Measurements from ENCODE around the gene CCR6. TPM values are rescaled to one million over a fixed set of nuclear protein-coding genes. Genes with fewer than 3 reads are reported as not detected.

The CCR6 gene
- total and polyA plus RNA-seq, 2 of the 13 experiments (the other 11 are each of a cell fraction or from before 2014, with no cell fraction given) = 4.5 to 8.7 TPM

DNA sequence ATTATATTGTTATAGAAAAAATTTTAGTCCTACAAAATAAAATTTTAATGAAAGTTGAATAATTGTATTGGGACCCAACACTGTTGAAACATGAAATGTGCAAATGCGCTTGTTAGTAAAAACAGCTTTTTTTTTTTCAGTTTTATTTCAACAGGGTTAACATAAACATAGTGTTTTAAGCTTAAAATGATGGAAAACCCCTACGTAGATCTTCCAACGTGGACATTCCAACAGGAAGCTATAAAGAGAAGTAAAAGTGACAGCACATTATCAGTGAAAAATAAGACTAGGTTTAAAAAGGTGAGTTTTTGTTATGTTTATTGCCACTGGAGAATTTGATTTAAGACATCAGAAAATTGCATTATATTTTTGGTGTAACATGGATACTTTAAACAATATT is 41.4 kb downstream of the CCR6 start:
- Histone ChIP-seq H3K79me2 (ENCODE audit: insufficient read depth, low read length) (no peaks in the 10 kb centered on the region), H3K9ac (ENCODE audit: insufficient read depth, low read depth, low read length) (no peak overlapping the region), H2AFZ (ENCODE audit: low read length) (no peak overlapping the region), H3K4me3 (replicated peaks in 1 of 3; ENCODE audit: insufficient read depth in 1 of 3, low read depth in 2 of 3, low read length in 3 of 3) (no peak overlapping the region), H3K9me3 (ENCODE audit: low read length) (no peaks in the 10 kb centered on the region), H3K4me1 (ENCODE audit: insufficient read depth, low read length) (peaks cover 17% of the 10 kb centered on the region), H3K36me3 (replicated peaks in 1 of 2; ENCODE audit: control insufficient read depth in 1 of 2, insufficient read depth in 2 of 2, low read length in 2 of 2) (no peaks in the 10 kb centered on the region), H3K27ac (ENCODE audit: extremely low read length, insufficient read depth, low read length) (no peak overlapping the region), H3K4me2 (ENCODE audit: low read depth, low read length) (no peak overlapping the region), H4K20me1 (ENCODE audit: insufficient read depth, low read length) (no peaks in the 10 kb centered on the region), H3K27me3 (ENCODE audit: control insufficient read depth in 1 of 2, insufficient read depth in 2 of 2, low read length in 2 of 2) (peaks cover 1 to 44% of the 10 kb centered on the region in 2 experiments; a peak in 4 of 5 replicates)
- WGBS (ENCODE audit: low lambda C conversion rate) = 48% methylated on average over 3 of the region's 3 CpGs
- ATAC-seq = no peak
- ChIA-PET CTCF (ENCODE audit: low intra/inter-chr PET ratio, low total read pairs) (no interaction called here), POLR2A (no interaction called here)
- FAIRE-seq = no peak
- no TSS peak for BruUV-seq (replicated peaks)
- TF ChIP-seq, protein P1, sequence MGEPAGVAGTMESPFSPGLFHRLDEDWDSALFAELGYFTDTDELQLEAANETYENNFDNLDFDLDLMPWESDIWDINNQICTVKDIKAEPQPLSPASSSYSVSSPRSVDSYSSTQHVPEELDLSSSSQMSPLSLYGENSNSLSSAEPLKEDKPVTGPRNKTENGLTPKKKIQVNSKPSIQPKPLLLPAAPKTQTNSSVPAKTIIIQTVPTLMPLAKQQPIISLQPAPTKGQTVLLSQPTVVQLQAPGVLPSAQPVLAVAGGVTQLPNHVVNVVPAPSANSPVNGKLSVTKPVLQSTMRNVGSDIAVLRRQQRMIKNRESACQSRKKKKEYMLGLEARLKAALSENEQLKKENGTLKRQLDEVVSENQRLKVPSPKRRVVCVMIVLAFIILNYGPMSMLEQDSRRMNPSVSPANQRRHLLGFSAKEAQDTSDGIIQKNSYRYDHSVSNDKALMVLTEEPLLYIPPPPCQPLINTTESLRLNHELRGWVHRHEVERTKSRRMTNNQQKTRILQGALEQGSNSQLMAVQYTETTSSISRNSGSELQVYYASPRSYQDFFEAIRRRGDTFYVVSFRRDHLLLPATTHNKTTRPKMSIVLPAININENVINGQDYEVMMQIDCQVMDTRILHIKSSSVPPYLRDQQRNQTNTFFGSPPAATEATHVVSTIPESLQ (CRISPR knock-in tag; conservative IDR thresholded peaks at IDR 0.05) = no peak
- TF ChIP-seq EZH2 (conservative IDR thresholded peaks at IDR 0.05; ENCODE audit: low read depth, low read length) (no peak), HOXA9 (CRISPR knock-in tag; IDR thresholded peaks at IDR 0.05; ENCODE audit: borderline replicate concordance) (no peak), ZNF143 (CRISPR knock-in tag; IDR thresholded peaks at IDR 0.05) (no peak), EED (CRISPR knock-in tag; IDR thresholded peaks at IDR 0.05) (no peak), KLF16 (CRISPR knock-in tag; IDR thresholded peaks at IDR 0.05) (no peak), MBNL3 (CRISPR knock-in tag; conservative IDR thresholded peaks at IDR 0.05) (no peak), KLF6 (CRISPR knock-in tag; IDR thresholded peaks at IDR 0.05) (no peak), ZNF577 (CRISPR knock-in tag; IDR thresholded peaks at IDR 0.05; ENCODE audit: borderline replicate concordance, low read depth) (no peak), HNF1B (CRISPR knock-in tag; IDR thresholded peaks at IDR 0.05) (no peak), SNAI1 (CRISPR knock-in tag; IDR thresholded peaks at IDR 0.05; ENCODE audit: borderline replicate concordance) (no peak), ZNF317 (CRISPR knock-in tag; IDR thresholded peaks at IDR 0.05) (no peak), PHF8 (CRISPR knock-in tag; IDR thresholded peaks at IDR 0.05) (no peak), ZFP41 (CRISPR knock-in tag; IDR thresholded peaks at IDR 0.05; ENCODE audit: borderline replicate concordance) (no peak), SNAPC2 (CRISPR knock-in tag; IDR thresholded peaks at IDR 0.05) (no peak), PHB2 (IDR thresholded peaks at IDR 0.05; ENCODE audit: partially characterized antibody) (no peak), ZNF879 (CRISPR knock-in tag; IDR thresholded peaks at IDR 0.05) (no peak)
- TF ChIP-seq, protein P2, sequence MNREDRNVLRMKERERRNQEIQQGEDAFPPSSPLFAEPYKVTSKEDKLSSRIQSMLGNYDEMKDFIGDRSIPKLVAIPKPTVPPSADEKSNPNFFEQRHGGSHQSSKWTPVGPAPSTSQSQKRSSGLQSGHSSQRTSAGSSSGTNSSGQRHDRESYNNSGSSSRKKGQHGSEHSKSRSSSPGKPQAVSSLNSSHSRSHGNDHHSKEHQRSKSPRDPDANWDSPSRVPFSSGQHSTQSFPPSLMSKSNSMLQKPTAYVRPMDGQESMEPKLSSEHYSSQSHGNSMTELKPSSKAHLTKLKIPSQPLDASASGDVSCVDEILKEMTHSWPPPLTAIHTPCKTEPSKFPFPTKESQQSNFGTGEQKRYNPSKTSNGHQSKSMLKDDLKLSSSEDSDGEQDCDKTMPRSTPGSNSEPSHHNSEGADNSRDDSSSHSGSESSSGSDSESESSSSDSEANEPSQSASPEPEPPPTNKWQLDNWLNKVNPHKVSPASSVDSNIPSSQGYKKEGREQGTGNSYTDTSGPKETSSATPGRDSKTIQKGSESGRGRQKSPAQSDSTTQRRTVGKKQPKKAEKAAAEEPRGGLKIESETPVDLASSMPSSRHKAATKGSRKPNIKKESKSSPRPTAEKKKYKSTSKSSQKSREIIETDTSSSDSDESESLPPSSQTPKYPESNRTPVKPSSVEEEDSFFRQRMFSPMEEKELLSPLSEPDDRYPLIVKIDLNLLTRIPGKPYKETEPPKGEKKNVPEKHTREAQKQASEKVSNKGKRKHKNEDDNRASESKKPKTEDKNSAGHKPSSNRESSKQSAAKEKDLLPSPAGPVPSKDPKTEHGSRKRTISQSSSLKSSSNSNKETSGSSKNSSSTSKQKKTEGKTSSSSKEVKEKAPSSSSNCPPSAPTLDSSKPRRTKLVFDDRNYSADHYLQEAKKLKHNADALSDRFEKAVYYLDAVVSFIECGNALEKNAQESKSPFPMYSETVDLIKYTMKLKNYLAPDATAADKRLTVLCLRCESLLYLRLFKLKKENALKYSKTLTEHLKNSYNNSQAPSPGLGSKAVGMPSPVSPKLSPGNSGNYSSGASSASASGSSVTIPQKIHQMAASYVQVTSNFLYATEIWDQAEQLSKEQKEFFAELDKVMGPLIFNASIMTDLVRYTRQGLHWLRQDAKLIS (CRISPR knock-in tag; IDR thresholded peaks at IDR 0.05) = no peak
- intact Hi-C loops (cut with micrococcal nuclease; ENCODE audit: unreplicated experiment) (no loop called here), in situ Hi-C loops (cut with HindIII; ENCODE audit: extremely low pct_ligation_motif_present, low pct_unique_long_range_greater_than_20kb) (no loop called here)
- DNase-seq (ENCODE audit: low spot score) = no peak

All from HepG2 (cell line).